Measurements from ENCODE around the gene C11orf21.

Gene C11orf21

GRCh38 chr11:2258501-2259465 lies 42.9 kb downstream of the C11orf21 start:
- DNase-seq = no peak

GRCh38 chr11:2256951-2257700 lies 44.6 kb downstream of the C11orf21 start:
- DNase-seq = no peak

- DNase-seq = no peak
Measured at GRCh38 chr11:2256293-2256913, 45.3 kb downstream of the C11orf21 start.

GRCh38 chr11:2252018-2252417 lies 49.7 kb downstream of the C11orf21 start:
- DNase-seq = no peak

- DNase-seq = no peak
Measured at GRCh38 chr11:2251138-2251537, 50.6 kb downstream of the C11orf21 start.

- DNase-seq = no peak
Measured at GRCh38 chr11:2250485-2250884, 51.2 kb downstream of the C11orf21 start.

- no peak for DNase-seq
Measured at GRCh38 chr11:2250041-2250440, 51.7 kb downstream of the C11orf21 start.

- no peak for DNase-seq
Measured at GRCh38 chr11:2249189-2249916, 52.4 kb downstream of the C11orf21 start.

- no peak for DNase-seq
Measured at GRCh38 chr11:2248762-2249161, 53.0 kb downstream of the C11orf21 start.

- DNase-seq = no peak
Measured at GRCh38 chr11:2248242-2248641, 53.5 kb downstream of the C11orf21 start.

GRCh38 chr11:2247496-2247895 lies 54.2 kb downstream of the C11orf21 start:
- DNase-seq = no peak

Measured in stimulated activated CD4-positive, alpha-beta T cell treated with anti-CD3 and anti-CD28 coated beads, Interleukin-15, amount 100 ng/mL, for 24 hours (primary cell).